ENCODE measurements around the gene SHKBP1.

Gene SHKBP1

DNA sequence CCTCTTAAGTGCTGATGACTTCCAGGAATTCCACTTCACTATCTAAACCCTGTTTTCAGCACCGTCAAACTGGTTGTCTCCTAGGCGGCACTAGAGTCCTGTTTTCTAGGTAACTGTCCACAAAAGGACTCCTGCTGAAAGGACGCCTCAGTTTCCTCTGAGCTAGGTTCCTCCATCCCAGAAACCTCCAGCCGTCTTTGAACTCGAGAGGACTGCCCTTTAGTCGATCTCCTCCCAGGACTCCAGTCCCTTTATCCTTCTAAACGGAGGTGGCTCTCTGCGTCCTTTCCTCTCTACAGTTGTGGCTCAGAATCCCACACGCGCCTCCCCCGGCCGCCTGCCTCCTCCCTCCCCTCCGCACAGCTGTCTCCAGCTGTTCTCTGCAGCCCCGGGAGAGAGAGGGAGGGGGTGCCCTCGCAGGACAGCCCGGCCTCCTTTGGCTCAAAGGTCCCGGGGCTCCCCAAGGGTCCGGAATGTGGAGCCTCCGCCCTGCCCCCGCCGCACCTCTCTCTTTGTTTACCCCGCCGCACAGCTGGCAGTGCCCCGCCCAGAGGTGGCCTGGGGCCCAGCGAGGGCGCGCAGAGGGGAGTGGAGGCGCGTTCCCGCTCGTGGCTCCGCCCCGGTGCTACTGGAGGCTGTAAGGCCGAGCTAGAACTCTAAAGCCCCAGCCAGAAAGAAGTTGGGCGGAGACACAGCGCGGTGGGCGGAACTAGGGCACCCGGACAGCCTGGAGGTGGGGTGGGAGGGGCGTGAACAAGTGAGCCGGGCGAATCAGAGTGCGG lies 26.9 kb downstream of the SHKBP1 start:
- DNase-seq: peak; percentile 100

DNA sequence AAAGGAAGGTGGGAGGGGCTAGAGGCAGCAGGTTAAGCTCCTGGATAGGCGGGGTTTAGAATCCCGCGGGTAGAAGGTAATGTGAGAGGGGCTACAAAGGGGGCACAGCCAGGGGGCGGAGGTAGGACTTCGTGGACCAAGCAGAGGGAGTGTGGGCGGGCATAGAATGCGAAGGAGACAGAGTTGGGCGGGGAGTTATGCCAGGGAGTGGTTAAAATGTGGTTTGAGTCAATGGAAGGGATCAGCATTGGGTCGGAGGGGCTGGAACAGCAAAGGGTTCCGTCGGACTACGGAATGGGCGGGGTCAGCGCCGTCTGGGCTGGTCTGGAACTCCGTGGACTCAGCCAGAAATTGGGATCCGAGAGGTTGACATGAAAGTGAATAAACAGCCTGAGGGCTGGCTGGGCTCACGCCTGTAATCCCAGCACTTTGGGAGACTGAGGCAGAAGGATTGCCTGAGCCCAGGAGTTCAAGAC lies 27.5 kb downstream of the SHKBP1 start:
- DNase-seq: no peak

DNA sequence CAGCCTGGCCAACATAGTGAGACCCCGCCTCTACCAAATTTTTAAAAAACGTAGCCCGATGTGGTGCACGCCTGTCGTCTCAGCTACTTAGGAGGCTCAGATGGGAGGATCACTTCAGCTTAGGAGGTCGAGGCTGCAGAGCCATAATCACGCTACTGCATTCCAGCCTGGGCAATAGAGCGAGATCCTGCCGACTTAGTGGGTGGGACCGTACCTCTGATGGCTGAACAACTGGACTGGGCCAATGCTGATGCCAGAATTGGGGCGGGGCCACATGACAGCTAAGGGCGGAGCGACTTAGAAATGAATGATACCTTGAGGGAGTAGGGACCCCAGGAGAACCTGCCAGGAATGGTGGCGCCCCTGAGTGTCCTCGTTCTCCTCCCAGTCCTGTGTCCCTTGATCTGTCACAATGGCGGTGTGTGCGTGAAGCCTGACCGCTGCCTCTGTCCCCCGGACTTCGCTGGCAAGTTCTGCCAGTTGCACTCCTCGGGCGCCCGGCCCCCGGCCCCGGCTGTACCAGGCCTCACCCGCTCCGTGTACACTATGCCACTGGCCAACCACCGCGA lies 28.1 kb downstream of the SHKBP1 start:
- DNase-seq: peak; percentile 33

DNA sequence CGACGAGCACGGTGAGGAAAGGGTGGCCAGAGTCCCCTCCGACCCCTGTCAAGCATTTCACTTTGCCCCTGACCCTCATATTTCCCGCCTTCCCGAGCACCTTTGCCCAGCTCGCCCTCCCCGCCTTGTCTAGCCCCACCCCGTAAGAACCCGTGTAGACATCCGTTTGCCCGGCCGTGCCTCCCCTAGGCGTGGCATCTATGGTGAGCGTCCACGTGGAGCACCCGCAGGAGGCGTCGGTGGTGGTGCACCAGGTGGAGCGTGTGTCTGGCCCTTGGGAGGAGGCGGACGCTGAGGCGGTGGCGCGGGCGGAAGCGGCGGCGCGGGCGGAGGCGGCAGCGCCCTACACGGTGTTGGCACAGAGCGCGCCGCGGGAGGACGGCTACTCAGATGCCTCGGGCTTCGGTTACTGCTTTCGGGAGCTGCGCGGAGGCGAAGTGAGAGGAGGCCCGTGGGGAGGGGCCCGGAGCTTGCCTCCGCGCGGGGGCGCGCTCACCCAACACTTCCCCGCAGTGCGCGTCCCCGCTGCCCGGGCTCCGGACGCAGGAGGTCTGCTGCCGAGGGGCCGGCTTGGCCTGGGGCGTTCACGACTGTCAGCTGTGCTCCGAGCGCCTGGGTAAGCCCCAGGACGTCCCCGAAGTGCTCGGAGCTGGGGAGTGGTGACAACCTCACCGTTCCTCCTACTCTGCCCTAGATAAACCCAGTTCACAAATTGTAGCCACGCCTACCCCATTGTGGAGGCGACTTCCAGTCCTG lies 28.7 kb downstream of the SHKBP1 start:
- DNase-seq: peak; percentile 87

DNA sequence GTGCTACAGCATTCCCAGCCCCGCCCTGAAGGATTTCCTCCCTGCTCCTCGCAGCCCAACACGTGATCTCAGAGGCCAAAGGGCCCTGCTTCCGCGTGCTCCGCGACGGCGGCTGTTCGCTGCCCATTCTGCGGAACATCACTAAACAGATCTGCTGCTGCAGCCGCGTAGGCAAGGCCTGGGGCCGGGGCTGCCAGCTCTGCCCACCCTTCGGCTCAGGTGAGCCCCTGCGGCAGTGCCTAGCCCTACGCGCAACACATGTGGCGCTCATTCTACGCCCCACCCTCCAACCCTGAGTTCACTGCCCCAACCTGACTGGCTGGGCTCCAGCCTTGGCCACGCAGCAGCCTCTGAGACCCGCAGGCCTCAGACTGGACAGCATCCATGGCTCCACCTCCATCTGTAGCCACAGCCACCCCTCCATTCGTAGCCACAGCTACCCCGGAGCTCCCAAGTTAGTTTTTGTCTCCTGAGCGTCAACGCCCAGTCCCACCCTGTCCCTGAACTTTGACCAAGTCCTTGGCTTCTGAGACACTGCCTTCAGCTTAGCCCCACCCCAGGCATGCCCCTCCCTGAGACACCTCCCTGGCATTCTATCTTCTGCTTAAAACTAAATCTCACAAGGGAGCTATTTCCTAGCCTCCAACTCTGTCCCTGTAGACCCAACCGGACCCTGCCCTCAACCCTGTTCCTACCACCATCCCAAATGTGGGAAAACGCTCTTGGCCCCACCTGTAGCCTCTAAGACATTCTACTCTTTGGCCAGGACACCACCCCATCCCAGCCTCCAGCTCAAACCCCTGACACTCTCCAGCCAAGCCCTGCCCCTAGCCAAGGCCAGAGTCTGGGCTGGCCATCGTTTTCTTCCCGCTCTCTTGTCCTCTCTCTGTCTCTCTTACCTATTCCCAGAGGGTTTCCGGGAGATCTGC lies 30.9 kb downstream of the SHKBP1 start:
- no peak for DNase-seq

DNA sequence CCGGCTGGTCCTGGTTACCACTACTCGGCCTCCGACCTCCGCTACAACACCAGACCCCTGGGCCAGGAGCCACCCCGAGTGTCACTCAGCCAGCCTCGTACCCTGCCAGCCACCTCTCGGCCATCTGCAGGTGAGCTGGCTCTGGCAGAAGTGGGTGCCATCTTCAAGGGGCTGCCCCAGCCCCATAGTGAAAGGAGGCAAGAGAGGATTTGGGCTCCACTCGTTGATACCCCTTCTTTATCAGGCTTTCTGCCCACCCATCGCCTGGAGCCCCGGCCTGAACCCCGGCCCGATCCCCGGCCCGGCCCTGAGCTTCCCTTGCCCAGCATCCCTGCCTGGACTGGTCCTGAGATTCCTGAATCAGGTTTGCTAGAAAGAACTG lies 31.6 kb downstream of the SHKBP1 start:
- no peak for DNase-seq

DNA sequence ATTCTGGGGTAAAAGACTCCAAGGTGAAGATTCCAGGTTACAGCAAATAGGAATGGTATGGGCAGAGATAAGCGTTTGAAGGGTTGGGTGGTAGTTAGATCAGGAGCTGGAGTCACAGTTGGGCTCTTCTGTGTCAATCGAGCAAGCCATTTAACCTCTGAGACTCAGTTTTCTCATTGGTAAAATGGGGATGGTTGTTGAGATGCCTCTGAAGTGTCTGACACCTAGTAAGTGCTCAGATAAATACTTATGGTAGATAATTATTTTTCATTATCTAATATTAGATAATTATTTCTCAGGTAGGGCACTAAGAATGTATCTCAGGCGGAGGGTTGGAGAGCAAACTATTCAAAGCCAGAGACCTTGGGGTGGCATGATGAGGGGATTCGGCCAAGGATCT lies 32.3 kb downstream of the SHKBP1 start:
- DNase-seq: no peak

DNA sequence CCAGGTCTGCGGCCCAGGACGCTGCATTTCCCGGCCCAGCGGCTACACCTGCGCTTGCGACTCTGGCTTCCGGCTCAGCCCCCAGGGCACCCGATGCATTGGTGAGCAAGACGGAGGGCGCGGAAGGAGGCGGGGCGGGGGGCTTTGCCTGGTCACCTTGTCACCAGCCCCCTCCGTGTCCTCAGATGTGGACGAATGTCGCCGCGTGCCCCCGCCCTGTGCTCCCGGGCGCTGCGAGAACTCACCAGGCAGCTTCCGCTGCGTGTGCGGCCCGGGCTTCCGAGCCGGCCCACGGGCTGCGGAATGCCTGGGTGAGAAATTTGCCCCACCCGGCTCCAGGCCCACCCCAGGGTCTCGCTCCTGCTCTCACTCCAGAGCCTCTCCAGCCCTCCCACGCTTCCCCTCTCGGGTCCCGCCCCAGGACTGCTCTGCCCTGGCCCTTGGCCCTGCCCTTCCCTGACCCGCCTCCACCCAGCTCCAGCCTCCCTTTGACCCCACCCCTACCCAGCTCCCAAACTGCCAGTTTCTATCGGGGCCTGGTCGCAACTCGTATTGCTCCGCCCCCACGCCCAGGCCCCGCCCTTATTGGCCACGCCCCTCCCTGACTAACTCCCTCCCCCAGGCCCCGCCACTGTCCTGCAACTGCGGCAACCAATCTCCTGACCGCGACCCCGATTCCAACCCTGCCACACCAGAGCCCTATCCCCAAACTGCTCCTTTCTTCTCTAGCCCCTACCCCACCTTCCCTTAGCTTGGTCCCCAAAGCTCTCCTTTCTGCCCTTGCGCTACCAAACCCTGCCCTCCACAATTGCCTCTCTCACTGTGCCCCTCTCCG lies 33.1 kb downstream of the SHKBP1 start:
- peak; percentile 98 for DNase-seq

DNA sequence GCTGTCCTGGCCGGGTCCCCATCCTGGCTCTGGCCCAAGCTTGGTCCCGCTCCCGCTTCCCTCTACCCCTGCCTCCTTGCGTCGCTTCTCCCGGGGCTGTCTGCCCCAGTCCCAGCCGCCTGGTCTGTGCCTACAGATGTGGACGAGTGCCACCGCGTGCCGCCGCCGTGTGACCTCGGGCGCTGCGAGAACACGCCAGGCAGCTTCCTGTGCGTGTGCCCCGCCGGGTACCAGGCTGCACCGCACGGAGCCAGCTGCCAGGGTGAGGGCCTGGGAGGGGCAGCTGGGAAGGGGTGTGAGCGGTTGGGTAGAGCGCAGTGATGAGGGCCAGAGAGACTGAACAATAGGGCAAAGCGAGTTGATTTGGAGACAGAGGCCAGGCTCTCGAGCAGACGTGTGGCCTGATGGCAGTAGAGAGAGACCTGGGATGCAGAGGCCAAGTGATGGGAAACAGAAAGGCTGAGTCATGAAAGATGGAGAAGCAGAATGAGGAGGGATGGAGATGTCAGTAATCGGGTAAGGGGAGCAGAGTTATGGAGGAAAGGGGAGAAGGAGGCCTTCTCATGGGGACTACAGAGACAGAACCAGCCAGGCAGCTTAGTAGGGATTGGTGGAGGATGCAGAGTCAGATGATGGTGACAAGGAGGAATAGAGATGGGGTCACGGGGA lies 33.9 kb downstream of the SHKBP1 start:
- DNase-seq: no peak

DNA sequence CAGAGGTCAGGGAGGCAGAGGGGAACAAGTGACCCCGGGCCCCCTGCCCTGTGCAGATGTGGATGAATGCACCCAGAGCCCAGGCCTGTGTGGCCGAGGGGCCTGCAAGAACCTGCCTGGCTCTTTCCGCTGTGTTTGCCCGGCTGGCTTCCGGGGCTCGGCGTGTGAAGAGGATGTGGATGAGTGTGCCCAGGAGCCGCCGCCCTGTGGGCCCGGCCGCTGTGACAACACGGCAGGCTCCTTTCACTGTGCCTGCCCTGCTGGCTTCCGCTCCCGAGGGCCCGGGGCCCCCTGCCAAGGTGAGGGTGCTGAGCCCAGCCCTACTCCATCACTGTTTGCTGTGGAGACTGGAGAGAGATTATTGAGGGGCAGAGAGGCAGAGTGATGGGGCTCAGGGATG lies 34.4 kb downstream of the SHKBP1 start:
- no peak for DNase-seq

DNA sequence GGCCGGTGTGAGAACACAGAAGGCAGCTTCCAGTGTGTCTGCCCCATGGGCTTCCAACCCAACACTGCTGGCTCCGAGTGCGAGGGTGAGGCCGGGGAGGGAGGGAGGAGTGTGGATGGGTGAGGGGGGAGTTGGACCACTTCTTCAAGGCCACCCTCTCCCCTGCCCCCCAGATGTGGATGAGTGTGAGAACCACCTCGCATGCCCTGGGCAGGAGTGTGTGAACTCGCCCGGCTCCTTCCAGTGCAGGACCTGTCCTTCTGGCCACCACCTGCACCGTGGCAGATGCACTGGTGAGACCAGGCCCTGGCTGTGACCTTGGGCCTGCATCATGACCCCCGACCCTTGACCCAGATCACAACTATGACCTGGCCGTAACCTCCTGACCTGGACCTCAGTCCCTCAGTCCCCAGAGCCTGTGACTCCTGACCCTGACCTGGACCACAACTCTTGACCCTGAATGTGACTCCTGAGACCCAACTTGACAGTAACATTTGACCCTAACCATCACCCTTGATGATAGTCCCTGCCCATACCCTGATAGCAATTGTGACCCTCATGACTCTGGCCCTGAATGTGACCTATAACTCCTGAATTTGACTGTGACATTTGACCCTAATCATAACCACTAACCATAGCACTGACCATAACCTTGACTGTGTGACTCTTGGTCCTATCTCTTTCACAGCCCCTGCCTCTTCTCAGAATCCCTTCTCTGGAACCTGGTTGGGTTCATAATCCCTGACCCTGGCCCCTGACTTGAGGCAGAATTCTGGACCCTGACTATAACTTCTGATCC lies 35.4 kb downstream of the SHKBP1 start:
- DNase-seq: no peak

DNA sequence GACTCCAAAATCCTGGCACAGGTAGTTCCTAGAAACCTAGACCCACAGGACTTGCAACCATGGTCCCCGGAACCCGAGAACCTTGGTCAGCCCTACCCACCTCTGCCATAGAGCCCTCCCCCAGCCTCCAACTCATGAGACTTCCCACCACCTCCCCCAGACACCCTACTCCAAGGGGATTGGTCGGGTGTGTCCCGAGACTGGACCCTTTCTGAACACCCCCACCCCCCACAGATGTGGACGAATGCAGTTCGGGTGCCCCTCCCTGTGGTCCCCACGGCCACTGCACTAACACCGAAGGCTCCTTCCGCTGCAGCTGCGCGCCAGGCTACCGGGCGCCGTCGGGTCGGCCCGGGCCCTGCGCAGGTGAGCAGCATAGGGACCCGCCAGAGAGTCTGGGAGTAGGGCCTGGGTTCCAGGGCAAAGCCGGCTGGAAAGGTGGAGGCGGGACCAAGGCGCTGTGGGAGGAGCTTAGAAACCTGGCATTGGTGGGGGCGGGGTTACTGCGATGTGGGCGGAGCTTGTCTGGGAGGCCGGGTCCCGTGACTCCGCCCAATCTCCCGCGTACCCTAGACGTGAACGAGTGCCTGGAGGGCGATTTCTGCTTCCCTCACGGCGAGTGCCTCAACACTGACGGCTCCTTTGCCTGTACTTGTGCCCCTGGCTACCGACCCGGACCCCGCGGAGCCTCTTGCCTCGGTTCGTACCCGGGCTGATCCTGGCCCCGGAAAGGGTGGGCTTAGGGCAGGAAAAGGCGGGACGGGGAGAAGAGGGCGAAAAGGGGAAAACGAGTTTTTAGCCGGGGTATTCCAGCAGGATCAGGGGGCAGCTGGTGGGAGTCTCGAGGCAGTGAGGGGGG lies 36.4 kb downstream of the SHKBP1 start:
- peak; percentile 90 for DNase-seq

DNA sequence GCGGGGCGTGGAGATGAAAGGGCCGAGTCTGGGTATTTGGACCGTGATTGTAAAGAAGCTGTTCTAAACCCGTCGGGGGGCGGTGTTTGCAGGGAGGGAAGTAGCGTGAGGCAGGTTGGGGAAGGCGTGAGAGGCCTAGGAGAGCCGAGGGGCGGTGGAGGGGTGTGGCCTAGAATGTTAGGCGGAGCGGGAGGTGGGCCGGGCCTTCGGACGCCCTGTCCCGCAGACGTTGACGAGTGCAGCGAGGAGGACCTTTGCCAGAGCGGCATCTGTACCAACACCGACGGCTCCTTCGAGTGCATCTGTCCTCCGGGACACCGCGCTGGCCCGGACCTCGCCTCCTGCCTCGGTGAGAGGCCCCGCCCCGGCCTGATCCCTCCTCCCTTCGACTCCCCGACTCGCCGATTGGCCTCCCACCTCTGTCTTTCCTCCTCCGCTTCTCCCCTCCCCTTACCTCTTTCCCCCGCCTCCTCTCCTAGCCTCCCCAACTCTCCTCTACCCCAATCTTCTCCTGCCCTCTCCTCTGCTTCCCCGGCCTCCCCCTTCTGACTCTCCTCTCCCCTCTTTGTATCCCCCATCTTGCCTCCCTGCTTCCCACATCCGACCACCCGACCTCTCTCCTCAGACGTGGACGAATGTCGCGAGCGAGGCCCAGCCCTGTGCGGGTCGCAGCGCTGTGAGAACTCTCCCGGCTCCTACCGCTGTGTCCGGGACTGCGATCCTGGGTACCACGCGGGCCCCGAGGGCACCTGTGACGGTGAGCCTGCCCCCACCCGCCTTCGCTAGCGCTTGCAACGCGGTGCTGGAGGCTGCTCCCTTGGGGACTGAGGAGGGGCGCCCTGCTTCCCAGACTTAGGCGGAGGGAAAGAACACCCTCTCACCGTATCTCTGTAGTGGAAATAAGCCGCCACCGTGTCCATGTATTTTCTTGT lies 37.3 kb downstream of the SHKBP1 start:
- DNase-seq: peak; percentile 96

DNA sequence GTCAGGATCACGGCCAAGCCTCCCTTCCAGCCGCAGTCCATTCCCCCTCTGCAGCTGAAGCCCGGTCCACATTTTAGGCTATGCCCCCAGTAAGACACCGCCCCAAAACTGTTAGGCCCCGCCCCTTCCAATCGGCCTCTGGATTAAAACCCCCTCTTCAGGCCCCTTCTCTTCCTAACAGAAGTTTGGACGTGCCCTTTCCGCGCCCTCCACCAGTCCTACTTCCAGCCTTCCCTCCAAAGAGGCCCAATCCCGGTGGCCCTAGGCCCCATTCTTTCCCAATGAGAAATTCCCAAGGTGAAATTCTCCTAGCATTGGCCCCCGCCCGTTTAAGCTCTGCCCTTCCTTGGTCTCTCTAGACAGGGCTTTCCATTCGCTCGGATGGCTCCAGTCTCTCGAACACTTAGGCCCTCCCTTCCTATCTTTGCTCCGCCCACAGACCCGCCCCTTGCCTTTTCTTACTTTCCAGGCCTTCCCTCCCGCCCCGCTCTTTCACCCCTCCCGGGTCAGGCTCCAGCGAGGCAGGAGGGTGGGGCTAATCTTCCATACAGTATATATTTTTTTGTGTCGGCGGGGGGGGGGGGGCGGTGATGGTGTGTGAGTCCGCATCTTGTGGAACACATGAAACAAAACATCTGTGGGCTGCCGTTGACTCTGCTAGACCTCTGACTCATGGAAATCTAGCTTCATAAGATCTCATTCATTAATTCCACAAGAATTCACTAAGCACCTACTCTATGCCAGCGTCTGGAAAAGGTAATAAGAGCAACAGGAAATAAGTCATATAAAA lies 38.1 kb downstream of the SHKBP1 start:
- peak; percentile 97 for DNase-seq

DNA sequence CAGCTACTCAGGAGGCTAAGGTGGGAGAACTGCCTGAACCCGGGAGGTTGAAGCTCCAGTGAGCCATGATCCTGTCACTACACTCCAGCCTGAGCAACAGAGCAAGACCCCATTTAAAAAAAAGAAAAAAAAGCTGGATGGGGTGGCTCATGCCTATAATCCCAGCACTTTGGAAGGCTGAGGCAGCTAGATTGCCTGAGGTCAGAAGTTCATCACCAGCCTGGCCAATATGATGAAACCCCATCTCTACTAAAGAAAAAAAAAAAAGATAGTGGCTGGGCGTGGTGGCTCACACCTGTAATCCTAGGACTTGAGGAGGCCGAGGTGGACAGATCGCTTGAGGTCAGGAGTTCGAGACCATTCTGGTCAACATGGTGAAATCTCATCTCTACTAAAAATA lies 39.5 kb downstream of the SHKBP1 start:
- DNase-seq: no peak

DNA sequence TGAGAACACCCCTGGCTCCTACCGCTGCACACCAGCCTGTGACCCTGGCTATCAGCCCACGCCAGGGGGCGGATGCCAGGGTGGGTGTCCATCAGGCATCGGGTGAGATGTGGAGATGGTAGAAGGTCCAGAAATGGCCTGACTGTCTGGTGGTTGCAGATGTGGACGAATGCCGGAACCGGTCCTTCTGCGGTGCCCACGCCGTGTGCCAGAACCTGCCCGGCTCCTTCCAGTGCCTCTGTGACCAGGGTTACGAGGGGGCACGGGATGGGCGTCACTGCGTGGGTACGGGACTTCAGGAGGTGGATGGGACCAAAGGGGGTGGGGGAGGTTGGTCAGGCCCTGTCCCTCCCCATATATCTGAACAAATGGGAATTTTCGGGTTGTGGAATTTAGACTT lies 40.3 kb downstream of the SHKBP1 start:
- no peak for DNase-seq

DNA sequence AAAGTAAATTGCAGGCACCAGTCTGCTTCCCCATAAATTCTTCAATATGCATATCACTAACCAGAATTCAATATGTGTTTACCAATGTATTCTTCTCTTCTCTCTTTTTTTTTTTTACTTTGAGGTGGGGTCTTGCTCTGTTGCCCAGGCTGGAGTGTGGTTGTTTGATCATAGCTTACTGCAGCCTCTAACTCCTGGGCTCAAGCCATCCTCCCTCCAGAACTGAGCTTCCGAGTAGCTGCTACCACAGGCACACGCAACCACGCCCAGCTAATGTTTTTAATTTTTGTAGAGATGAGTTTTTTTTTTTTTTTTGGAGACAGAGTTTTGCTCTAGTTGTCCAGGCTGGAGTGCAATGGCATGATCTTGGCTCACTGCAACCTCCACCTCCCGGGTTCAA lies 41.3 kb downstream of the SHKBP1 start:
- DNase-seq: no peak

Data from OCI-M1 (cell line).